Glomerular visceral epithelial cell (primary cell): ENCODE measurements around the gene SPECC1L.
A peak's percentile ranks its signal among the peaks of the same experiment; 100 is the strongest.
"Not testable (repeated sequence)": the region's sequence is repeated elsewhere in the genome, so short reads cannot be mapped to it uniquely, and the experiment has no call there.

ENCODE experiments used
- DNase-seq: peaks from one replicate; pipeline ENCODE4 v3.0.0-alpha.2; 2016; ENCODE audit errors: extremely low spot score

Gene SPECC1L

DNA sequence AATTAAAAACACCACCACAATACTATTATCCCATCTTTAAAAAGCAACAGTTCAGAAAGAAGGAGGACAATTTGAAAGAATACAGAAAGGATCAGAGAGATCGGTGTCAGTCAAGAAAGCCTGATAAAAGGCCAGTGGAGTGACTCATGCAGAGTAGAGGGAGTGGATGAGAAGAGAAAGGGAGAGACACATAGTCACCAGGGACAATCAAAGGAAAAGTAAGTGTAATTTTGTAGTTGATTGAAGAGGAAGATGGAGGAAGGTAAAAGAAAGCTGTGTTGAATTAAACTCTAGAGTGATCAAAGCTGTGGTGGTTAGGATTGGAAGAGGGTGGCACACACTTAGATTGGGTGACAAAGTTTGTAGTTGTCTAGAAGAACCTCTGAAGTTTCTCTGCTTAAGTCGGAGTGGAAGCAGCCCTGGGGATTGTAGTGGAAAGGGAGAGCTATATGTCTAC, 14.1 kb downstream of the SPECC1L start:
- DNase-seq = no peak

DNA sequence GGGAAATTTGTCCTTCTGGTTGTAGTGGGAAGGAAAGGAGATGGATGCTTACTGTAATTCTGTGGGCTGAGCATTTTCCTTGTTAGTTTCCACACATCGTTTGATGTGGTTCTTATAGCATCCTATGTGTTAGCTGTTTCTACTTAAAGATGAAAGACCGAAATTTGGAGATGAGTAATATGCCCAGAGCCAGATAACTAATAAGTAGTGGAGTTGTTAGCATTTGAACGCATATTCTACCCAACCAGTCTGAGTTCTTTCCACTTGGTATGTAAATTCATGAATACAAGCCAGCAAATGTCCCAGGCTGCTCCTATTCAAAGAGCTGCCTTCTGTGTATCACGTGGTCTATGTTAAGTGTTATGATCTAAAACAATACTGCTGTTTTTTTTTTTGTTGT, 14.6 kb downstream of the SPECC1L start:
- no peak for DNase-seq

- not testable (repeated sequence) for DNase-seq
These were observed 16.6 kb downstream of the SPECC1L start for GRCh38 chr22:24287212-24287611.

DNA sequence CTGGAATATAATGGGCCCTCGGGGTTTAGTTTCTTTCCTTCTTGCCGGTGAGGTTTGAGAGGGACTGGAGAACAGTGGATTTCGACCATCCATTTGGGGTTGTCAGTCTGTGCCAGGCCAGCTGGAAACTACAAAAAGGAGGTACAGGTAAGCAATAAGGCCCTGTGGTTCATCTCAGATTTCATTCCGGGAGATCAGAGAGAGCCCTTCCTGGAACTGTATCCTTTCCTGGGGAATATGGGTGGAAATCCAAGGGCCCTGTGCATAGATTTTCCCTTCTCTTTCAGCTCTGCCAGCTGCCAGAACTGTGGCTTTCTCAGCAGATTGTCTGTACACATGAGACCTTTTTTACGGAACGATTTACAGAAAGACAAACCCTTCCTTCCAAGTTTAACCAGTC, 17.2 kb downstream of the SPECC1L start:
- DNase-seq = not testable (repeated sequence)

- DNase-seq = peak; percentile 36
These were observed 18.5 kb downstream of the SPECC1L start for GRCh38 chr22:24289114-24289513.

DNA sequence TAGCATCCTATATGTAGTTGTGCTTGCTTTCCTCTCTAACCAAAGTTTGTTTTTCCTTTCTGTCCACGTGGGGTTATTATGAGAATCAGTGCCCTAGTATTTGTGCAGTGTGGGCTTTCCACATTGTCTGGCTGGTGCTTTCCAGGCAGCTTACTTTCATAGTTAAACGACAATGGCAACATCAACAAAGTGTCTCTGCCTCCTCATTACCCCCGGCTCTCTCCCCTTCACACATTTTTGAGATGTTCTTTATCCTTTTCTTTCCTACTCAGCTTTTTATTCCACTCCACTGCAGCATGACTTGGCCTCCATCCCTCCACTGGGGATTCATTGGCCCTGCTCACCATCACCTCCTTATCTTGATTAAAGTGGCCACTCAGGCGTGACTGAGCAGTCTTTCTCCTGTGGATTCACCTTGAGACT, 19.1 kb downstream of the SPECC1L start:
- DNase-seq = no peak

DNA sequence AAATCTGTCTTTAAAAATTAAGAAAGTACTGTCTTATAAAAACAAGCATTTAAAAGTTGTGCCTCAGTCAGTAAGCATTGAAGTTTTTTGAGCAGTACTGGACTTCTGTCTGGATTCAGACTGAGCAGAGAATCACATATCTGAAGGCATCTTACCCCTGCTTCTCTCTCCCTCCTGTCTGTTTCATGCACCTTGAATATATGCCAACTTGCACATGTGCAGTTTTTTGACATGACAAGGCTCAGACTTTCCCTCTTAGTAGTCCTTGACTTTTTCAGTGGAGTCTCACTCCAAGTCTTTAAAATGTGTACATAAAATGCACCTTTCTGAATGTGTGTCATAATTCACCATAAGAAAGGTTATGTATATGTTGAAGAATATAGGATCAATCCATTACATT, 19.8 kb downstream of the SPECC1L start:
- DNase-seq = no peak

- DNase-seq = no peak
These were observed 21.0 kb downstream of the SPECC1L start for GRCh38 chr22:24291515-24292201.

DNA sequence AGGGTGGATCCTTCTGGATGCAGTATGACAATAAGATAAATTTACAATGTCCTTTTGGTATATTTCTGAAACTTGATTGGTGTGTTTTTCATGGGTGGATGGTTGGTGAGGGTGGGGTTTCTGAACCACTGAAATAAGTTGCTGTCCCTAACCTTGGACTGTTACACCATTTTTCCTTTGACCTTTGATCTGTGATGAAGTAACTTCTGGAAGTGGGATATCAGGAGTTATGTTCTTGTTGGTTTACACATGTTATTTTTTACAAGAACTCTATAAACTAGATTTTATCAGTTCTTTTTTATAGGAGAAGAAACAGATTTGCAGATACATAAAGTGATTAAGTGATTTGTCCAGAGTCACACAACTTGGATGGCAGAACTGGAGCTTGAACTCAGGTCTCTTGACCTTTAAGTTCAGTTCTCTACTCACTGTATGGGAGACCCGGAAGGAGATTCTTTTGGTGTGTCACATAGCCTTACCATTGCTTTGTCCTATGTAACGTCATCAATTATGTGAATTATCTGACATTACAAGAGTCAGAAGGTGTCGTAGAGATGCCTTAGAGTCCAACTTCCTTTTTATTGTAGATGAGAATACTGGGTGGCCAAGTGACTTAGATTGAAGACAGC, 21.7 kb downstream of the SPECC1L start:
- DNase-seq = not testable (repeated sequence)

DNA sequence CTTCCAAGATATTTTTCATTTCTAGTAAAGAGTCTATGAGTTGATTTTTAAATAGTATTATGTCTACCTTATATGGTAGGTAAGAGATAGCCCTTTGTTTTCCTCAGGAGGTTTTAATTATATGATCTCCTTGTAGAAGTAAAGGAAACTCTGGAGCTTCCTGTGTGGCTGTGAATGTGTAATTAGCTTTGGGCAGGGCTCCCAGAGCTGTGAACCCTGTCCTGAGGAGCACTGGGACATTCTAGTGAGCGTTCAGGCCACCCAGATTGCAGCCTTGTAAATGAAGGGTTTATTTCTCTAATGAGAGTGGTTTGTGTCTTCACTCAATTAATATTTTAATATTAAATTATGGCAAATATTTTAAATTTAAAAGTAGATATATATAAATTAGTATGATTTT, 24.3 kb downstream of the SPECC1L start:
- DNase-seq = not testable (repeated sequence)

DNA sequence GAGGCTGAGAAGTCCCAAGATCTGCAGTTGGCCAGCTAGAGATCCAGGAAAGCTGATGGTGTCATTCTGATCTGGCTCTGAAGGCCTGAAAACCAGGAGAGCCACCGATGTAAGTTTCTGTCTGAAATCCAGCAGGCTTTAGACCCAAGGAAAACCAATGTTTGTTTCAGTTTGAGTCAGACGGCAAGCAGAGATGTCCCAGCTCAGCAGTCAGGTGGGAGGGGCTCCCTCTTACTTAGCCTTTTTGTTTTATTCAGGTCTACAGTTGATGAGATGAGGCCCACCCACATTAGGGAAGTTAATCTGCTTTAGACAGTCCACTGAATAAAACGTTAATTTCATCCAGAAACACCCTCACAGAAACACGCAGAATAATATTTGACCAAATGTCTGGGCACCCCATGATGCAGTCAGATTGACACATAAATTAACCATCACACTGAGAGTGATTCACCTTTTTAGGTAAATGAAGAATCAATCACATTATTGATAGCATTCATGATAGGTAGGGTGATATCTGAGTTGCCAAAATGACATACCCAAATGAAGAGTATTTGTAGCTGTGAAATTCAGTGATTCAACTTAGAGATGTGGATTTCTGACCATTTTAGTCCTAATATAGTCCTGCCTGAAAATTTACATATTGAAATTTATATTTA, 28.0 kb downstream of the SPECC1L start:
- DNase-seq = not testable (repeated sequence)

GRCh38 chr22:24300522-24300921, 29.9 kb downstream of the SPECC1L start:
- DNase-seq = not testable (repeated sequence)

DNA sequence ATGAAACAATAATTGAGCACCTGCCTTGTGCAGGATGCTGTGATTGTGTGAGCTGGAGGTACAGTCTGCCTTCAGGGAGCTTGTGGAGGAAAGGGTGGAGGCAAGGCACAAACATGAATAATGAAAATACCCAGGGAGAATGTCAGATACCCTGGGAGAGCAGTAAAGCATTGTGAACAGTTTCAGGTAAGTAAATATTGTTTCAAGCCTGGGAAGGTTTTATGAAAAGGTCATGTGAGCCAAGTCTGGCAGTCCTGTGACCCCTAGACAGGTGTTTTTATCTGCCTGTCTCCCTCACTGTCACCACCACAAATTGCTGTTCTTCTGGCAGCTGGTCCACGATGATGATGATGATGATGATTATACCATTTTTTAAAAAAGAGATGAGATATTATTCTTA, 32.0 kb downstream of the SPECC1L start:
- no peak for DNase-seq

- no peak for DNase-seq
These were observed 32.4 kb downstream of the SPECC1L start for GRCh38 chr22:24303007-24303406.

DNA sequence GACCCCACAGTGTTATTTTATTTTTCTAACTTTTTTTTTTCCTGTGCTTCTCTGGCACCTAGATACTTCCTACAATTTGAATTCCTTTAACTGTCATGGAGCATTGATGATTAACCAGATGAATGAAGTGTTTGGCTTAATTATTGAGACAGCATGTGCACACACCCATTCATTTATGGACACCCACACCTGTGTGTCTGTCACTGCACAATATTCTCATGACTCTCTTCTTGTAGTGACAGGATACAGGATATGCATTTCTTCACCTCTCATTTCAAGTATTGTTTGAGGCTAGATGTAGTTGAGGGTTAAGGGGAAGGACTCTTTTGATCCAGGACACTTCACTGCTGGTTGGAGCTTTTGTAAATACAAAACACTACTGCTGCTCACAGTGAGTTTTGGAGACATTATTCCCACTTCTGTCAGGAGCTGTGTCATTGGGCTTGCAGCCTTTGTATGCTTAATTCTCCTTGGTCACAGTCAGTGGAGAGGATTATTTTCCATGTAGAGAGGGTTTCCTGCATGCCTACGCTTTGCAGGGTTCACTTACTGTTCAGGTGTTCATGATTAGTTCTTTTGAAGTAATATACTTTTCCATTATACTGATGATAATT, 33.5 kb downstream of the SPECC1L start:
- no peak for DNase-seq

DNA sequence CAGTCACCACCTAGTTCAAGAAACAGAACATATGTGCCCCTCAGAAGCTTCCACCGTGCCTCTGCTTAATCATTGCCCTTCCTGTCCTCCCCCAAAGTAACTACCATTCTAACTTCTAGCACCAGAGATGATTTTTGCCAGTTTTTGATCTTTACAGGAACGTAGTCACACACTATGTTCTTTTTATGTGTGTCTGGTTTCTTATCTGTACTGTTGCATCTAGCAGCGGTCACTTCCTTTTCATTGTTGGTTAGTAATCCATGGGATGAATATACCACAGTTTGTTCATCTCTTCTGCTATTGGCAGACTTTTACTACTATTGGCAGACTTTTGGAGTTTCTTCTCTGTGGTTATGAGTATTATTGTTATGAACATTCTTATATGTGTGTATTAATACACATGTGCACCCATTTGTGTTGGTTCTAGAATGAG, 34.6 kb downstream of the SPECC1L start:
- no peak for DNase-seq

GRCh38 chr22:24310969-24311368, 40.3 kb downstream of the SPECC1L start:
- DNase-seq = no peak

DNA sequence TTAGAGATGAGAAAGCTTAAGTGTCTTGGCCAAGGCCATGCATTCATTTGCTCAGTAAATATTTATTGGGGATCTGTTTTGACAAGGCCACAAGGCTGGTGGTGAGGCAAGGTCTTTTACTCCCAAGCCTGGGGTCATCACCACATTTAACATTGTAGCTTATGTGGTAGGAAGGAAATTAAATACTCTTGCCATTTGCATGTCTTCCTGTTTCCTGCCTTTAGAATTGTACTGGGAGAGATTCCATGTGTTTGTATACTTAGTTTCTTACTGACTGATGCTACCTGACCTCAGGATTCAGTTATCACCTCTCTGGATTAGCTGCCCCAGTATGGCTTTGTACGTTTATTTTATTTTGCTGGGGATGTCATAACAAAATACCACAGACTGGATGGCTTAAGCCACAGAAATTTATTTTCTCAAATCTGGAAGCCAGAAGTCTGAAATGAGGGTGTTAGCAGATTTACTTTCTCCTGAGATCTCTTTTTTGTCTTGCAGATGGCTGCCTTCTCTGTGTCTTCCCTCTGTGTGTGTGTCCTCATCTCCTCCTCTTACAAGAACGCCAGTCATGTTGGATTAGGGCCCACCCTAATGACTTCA, 44.8 kb downstream of the SPECC1L start:
- DNase-seq = no peak

GRCh38 chr22:24316264-24316663, 45.6 kb downstream of the SPECC1L start:
- not testable (repeated sequence) for DNase-seq

- DNase-seq = not testable (repeated sequence)
These were observed 46.9 kb downstream of the SPECC1L start for GRCh38 chr22:24317511-24317910.

DNA sequence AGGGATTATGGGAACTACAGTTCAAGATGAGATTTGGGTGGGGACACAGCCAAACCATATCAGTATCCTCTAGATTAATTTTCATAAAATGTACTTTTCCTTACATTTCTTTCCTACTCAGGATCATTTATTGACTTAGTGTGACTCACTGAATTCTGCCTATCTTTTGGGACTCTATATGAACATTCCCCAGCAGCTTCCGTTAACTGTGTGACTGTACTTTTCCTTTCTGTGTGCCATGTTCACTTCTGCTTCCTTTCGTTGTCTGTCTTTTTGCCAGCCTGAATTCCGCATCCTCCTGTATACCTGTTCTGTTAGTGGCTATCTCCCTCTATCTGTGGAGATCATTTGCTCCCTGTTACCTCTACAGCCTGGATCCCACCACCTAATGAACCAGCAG, 48.8 kb downstream of the SPECC1L start:
- DNase-seq = no peak

DNA sequence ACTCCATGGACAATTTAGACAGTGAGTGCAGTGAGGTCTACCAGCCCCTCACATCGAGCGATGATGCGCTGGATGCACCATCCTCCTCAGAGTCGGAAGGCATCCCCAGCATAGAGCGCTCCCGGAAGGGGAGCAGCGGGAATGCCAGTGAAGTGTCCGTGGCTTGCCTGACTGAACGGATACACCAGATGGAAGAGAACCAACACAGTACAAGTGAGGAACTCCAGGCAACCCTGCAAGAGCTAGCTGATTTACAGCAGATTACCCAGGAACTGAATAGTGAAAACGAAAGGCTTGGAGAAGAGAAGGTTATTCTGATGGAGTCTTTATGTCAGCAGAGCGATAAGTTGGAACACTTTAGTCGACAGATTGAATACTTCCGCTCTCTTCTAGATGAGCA, 51.4 kb downstream of the SPECC1L start:
- no peak for DNase-seq
